ENCODE measurements around the gene FNDC10. TPM values are rescaled to one million over a fixed set of nuclear protein-coding genes. Genes with fewer than 3 reads are reported as not detected.

Gene FNDC10
- total RNA-seq, 1 experiment from 2014 or later: 15.2 TPM

DNA sequence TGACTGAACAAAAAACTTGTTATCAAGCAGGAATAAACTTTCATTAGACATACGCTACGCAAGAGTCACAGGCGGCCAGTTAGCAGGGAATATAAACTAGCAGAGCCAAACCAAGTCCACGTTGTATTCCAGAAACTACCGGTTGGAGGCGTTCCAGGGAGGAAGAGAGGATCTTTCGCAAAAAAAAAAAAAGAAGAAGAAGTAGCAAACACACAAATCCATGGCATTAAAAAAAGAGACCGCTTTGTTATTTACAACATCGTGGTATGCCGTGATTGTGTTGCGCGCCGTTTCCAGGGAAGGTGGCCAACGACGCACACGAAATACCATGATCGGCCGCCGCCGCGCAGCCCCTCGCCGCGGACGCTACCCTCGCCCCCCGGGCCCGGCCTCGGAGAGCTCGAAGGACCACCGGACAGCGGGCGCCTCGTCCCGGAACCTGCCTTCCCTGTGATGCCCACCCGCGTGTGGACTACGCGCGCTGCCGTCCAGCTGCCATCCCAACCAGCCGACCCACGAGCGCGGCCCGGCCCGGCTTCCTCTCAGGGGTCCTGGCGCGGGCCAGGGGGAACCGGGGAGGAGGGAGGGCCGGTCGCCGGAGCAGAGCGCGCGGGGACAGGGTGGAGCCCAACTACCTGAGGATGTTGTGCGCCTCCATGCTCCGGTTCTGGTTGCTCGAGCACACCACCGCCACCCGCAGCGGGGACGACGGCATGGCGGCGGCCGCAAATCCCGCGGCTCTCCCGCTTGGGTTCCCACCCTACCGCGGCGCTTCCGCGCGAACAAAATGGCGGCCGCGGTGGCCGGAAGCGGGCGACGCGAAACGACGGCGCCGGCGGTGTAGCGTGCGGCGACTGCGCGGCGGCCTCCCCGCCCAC, 25.9 kb downstream of the FNDC10 start:
- peaks cover 13 to 32% (median 24%) of the 10 kb centered on the region in 3 experiments for H3K36me3 Mint-ChIP-seq (ENCODE audit: insufficient read depth in 1 of 3, low read depth in 3 of 3)
- peak overlapping the region; percentile 97 for H3K9ac ChIP-seq (ENCODE audit: extremely low read depth, insufficient read length, low read length)
- peak overlapping the region; percentile 97 to 98 (median 97) for H3K27ac Mint-ChIP-seq
- H3K18ac ChIP-seq (ENCODE audit: insufficient read length, low read depth, low read length): peak overlapping the region; percentile 98
- H3K4me1 Mint-ChIP-seq: peaks cover 15 to 20% of the 10 kb centered on the region in 2 experiments
- H3K23me2 ChIP-seq (ENCODE audit: insufficient read length, low read depth, low read length, poor library complexity, severe bottlenecking): peaks cover 11% of the 10 kb centered on the region
- H3K56ac ChIP-seq (ENCODE audit: insufficient read length, low read depth, low read length): no peak overlapping the region
- peak overlapping the region; percentile 95 to 96 for H3K4me3 Mint-ChIP-seq
- peaks cover 0 to 3% of the 10 kb centered on the region in 2 experiments; a peak in 1 of 5 replicates for H3K9me3 Mint-ChIP-seq
- H2BK15ac ChIP-seq (ENCODE audit: low read depth, low read length): no peak overlapping the region
- peaks cover 40% of the 10 kb centered on the region for H3K79me2 ChIP-seq (ENCODE audit: insufficient read depth, low read length)
- peak overlapping the region; percentile 99 for H3K14ac ChIP-seq (ENCODE audit: insufficient read depth, low read length)
- peak overlapping the region; percentile 50; the same call in 1 of the 2 replicates for H3K4ac ChIP-seq (ENCODE audit: low read depth, low read length)
- H4K8ac ChIP-seq (replicated peaks; ENCODE audit: insufficient read length, low read depth, low read length): peak overlapping the region; percentile 61
- no peaks in the 10 kb centered on the region for H3K4me1 ChIP-seq (ENCODE audit: insufficient read depth, low read length)
- peak overlapping the region; percentile 69 for H2BK5ac ChIP-seq (ENCODE audit: insufficient read length, low read length)
- H2BK120ac ChIP-seq (ENCODE audit: low read depth, low read length, poor library complexity, severe bottlenecking): peak overlapping the region; percentile 39
- H2AK5ac ChIP-seq (ENCODE audit: insufficient read length, low read length): no peak overlapping the region
- TF ChIP-seq, protein P1, sequence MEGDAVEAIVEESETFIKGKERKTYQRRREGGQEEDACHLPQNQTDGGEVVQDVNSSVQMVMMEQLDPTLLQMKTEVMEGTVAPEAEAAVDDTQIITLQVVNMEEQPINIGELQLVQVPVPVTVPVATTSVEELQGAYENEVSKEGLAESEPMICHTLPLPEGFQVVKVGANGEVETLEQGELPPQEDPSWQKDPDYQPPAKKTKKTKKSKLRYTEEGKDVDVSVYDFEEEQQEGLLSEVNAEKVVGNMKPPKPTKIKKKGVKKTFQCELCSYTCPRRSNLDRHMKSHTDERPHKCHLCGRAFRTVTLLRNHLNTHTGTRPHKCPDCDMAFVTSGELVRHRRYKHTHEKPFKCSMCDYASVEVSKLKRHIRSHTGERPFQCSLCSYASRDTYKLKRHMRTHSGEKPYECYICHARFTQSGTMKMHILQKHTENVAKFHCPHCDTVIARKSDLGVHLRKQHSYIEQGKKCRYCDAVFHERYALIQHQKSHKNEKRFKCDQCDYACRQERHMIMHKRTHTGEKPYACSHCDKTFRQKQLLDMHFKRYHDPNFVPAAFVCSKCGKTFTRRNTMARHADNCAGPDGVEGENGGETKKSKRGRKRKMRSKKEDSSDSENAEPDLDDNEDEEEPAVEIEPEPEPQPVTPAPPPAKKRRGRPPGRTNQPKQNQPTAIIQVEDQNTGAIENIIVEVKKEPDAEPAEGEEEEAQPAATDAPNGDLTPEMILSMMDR (conservative IDR thresholded peaks at IDR 0.05): peak; percentile 51; the same call in 2 of the 3 replicates
- WGBS (ENCODE audit: extremely low coverage, insufficient read length, low lambda C conversion rate): no CpG with 5 or more reads among the region's 96 CpGs
- no peaks in the 10 kb centered on the region for H4K20me1 ChIP-seq (ENCODE audit: control insufficient read depth, insufficient read depth, insufficient read length)
- DNase-seq: peak; percentile 73
- no peaks in the 10 kb centered on the region for H3K27me3 ChIP-seq (ENCODE audit: insufficient read depth, low read length)
- H3K27me3 Mint-ChIP-seq (ENCODE audit: low read depth): peaks cover 11% of the 10 kb centered on the region
- no peak overlapping the region for H2AFZ ChIP-seq (ENCODE audit: low read length)
- H2BK20ac ChIP-seq (ENCODE audit: low read depth, low read length, poor library complexity, severe bottlenecking): no peak overlapping the region
- no peak overlapping the region for H3T11ph ChIP-seq (ENCODE audit: low read length)
- no peaks in the 10 kb centered on the region for H3K9me3 ChIP-seq (ENCODE audit: control insufficient read depth, low read depth, low read length)
- peak overlapping the region; percentile 85 for H4K91ac ChIP-seq (ENCODE audit: insufficient read length, low read depth, low read length)
- H4K5ac ChIP-seq (ENCODE audit: insufficient read length, low read depth, low read length): peak overlapping the region; percentile 95
- H3K23ac ChIP-seq (ENCODE audit: insufficient read length, low read depth, low read length): no peak overlapping the region
- peak overlapping the region; percentile 19 for H3K27ac ChIP-seq (ENCODE audit: insufficient read length, low read depth, low read length)
- H3K4me2 ChIP-seq (ENCODE audit: insufficient read depth, insufficient read length, low read length): peak overlapping the region; percentile 66
- no peak overlapping the region for H2BK12ac ChIP-seq (ENCODE audit: insufficient read length, low read depth, low read length)
- H3K79me1 ChIP-seq (ENCODE audit: insufficient read depth, low read depth, low read length, poor library complexity, severe bottlenecking): no peaks in the 10 kb centered on the region
